ENCODE data around the gene CD74. TPM values are rescaled to one million over a fixed set of nuclear protein-coding genes. Genes with fewer than 3 reads are reported as not detected.

CD74 gene
- total RNA-seq, 4 donors from 2014 or later: 287 to 675 (median 493) TPM

DNA sequence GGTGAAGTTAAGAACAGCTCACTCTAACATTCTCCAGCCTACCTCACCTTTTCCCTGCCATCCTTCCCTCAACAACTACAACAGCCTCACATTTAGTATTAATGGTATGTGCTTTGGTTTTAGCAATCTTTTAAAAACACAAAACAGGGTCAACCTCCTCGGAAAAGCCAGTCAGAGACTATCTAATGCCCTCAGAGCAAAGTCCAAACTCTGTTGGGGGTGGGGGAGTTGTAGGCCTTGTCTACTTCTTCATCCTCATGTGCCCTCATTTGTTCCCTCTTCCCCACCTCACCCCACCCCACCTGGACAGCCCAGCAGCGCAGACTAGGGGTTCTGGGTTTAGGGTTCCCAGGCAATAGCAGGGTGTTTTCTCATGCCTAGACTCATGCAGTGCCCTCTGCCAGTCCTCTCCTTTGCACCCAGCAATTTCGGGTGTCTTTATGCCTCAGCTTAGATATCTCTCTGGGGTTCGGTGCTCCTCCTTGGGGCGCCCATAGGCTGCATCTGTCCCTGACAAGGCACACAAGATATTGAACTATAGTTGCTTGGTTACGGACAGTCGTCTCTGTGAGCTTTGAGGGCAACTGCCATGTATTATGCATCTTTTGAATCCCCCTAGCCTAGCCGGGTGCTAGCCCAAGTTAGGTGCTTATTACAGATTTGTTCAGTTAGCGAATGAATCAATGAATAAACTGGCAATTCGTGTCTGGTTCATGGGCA, 56.0 kb downstream of the CD74 start:
- no peaks in the 10 kb centered on the region for H3K9me3 ChIP-seq
- WGBS, 2 donors: 70 to 74% methylated on average over 10 of the region's 10 CpGs
- intact Hi-C loops (cut with DNase I): no loop called here
- peaks cover 8 to 12% of the 10 kb centered on the region in 2 donors for H3K4me1 ChIP-seq
- no peak for TF ChIP-seq POLR2A (IDR thresholded peaks at IDR 0.05)
- TF ChIP-seq, protein P1, sequence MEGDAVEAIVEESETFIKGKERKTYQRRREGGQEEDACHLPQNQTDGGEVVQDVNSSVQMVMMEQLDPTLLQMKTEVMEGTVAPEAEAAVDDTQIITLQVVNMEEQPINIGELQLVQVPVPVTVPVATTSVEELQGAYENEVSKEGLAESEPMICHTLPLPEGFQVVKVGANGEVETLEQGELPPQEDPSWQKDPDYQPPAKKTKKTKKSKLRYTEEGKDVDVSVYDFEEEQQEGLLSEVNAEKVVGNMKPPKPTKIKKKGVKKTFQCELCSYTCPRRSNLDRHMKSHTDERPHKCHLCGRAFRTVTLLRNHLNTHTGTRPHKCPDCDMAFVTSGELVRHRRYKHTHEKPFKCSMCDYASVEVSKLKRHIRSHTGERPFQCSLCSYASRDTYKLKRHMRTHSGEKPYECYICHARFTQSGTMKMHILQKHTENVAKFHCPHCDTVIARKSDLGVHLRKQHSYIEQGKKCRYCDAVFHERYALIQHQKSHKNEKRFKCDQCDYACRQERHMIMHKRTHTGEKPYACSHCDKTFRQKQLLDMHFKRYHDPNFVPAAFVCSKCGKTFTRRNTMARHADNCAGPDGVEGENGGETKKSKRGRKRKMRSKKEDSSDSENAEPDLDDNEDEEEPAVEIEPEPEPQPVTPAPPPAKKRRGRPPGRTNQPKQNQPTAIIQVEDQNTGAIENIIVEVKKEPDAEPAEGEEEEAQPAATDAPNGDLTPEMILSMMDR (IDR thresholded peaks at IDR 0.05): no peak
- DNase-seq: peak in 1 of 2 donors; percentile 7
- no peaks in the 10 kb centered on the region for H3K27me3 ChIP-seq
- peaks cover 0 to 8% of the 10 kb centered on the region in 2 donors for H3K36me3 ChIP-seq
- H3K4me3 ChIP-seq (replicated peaks in 1 of 3): peak overlapping the region in 1 of 3 donors; percentile 79
- H3K27ac ChIP-seq: no peak overlapping the region

DNA sequence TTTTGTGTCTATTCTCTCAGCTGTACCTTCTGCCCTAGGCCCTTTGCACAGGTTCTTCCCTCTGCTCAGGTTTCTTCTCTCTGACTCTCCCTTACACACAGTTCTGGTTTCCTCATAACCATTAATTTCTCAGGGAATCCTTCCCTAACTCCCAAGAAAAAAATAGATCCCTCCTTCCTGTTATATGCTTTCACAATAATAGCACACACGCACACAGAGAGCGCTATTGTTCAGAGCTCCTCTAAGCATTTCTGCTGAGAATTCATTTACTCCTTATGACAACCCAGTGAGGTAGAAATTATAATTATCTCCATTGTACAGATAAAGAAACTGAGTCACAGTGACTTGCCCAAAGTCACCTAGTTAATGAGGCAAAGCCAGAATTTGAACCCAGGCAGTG, 56.9 kb downstream of the CD74 start:
- intact Hi-C loops (cut with DNase I): no loop called here
- 96% methylated on average over 2 of the region's 2 CpGs for WGBS, 2 donors
- H3K27ac ChIP-seq: no peak overlapping the region
- no peak for DNase-seq
- TF ChIP-seq, protein P1 (IDR thresholded peaks at IDR 0.05): no peak
- no peak for TF ChIP-seq POLR2A (IDR thresholded peaks at IDR 0.05)
- no peaks in the 10 kb centered on the region for H3K9me3 ChIP-seq
- H3K4me3 ChIP-seq (replicated peaks in 1 of 3): no peak overlapping the region
- no peaks in the 10 kb centered on the region for H3K27me3 ChIP-seq
- peaks cover 8 to 12% of the 10 kb centered on the region in 2 donors for H3K4me1 ChIP-seq
- no peaks in the 10 kb centered on the region for H3K36me3 ChIP-seq

DNA sequence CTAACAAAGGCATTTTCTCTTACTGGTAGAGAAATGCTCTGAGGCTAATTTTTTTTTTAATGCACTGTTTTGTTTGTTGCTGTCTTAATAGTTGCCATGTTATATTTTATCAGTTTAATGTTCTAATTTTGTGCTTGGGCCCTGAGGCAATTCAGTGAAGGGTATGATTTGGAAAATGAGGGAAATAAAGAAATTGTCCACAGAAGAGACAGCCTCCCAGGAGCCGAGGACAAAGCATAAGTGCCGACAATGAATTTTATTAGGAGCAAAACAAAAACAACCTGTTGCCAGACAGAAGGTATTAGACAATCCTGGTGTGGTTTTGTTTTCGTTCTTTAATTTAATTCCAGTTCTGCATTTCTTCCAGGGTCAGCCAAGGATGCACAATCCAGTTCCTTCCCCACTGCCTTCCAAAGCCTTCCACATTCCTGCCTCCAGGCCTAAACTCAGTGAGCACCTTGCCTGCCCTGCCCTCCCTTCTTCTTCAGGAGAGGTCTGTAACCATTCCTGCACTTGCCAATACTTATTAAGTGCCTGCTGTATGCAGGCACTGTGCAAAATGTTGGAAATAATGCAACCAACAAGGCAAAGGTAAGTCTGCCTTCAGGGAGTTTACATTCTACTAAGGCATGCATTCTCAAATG, 59.6 kb downstream of the CD74 start:
- peaks cover under 1 to 2% of the 10 kb centered on the region in 2 donors for H3K4me1 ChIP-seq
- H3K27me3 ChIP-seq: no peaks in the 10 kb centered on the region
- H3K4me3 ChIP-seq (replicated peaks in 1 of 3): no peak overlapping the region
- no peak overlapping the region for H3K27ac ChIP-seq
- intact Hi-C loops (cut with DNase I): no loop called here
- no peak for DNase-seq
- TF ChIP-seq POLR2A (IDR thresholded peaks at IDR 0.05): no peak
- TF ChIP-seq, protein P1 (IDR thresholded peaks at IDR 0.05): no peak
- no peaks in the 10 kb centered on the region for H3K9me3 ChIP-seq
- WGBS, 2 donors: 87 to 89% methylated on average over 3 of the region's 3 CpGs
- H3K36me3 ChIP-seq: no peaks in the 10 kb centered on the region

DNA sequence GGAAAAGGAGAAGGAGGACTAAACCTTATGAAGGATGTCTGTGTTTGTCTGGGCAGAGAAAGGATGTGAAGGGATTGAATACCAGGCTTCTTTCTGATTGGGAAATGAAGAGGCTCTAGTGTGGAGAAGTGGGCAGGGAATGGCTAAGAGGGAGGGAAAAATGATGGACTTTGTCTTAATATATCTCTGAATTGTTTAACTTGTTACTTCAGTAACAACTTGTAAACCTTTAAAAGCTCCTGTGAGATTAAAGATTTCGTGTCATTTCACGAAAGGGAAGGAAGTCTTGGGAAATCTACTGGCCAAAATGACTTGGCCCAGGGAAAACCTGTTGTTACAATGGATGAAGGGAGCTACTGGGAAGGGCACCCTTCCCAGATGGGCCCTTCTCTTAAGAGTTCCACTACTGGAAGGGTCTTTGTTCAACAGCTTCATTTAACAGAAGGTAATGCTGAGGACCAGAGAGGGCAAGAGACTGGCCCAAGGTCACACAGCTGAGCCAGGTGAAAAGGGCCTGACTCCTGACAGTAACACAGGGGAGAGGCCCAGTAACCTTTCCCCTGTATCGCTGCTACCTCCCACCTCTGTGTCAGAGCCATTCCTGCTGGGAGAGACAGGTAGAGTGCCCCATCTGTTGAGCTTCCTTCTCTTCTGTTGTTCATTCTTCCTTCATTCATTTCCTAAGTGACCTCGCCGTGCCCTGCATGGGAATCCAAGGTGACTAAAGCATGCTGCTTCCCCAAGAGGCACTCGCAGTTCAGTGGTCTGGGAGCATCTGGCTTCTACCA, 60.3 kb downstream of the CD74 start:
- Histone ChIP-seq H3K4me3 (replicated peaks in 1 of 3) (no peak overlapping the region), H3K4me1 (no peaks in the 10 kb centered on the region), H3K27ac (no peak overlapping the region), H3K9me3 (no peaks in the 10 kb centered on the region), H3K27me3 (no peaks in the 10 kb centered on the region), H3K36me3 (no peaks in the 10 kb centered on the region)
- intact Hi-C loops (cut with DNase I): no loop called here
- 80 to 83% methylated on average over 6 of the region's 6 CpGs for WGBS, 2 donors
- no peak for DNase-seq
- TF ChIP-seq, protein P1 (IDR thresholded peaks at IDR 0.05): no peak
- TF ChIP-seq POLR2A (IDR thresholded peaks at IDR 0.05): no peak

Other genes starting within 250 kb of the CD74 start
- gene CDX1, start 246.1 kb downstream of the CD74 start, total RNA-seq: not detected
- not detected for gene SLC6A7, start 222.8 kb downstream of the CD74 start, total RNA-seq
- not detected for gene CAMK2A, start 123.1 kb downstream of the CD74 start, total RNA-seq
- gene ARSI, start 110.0 kb downstream of the CD74 start, total RNA-seq: under 1 TPM in 2 of 4 donors, not detected in 2; 0.22 to 0.67 TPM
- gene TCOF1, start 55.2 kb downstream of the CD74 start, total RNA-seq: 10 to 100 TPM; 20.7 to 28.0 (median 25.3) TPM
- gene RPS14, start 36.8 kb upstream of the CD74 start, total RNA-seq: 1,000 to 10,000 TPM; 2,017 to 5,540 (median 2,786) TPM
- gene NDST1, start 95.2 kb upstream of the CD74 start, total RNA-seq: 100 to 1,000 TPM in 2 of 4 donors, 10 to 100 TPM in 2; 84.9 to 171 (median 113) TPM
- 10 to 100 TPM in 3 of 4 donors, 1 to 10 TPM in 1; 8.8 to 19.3 (median 14.1) TPM for gene SYNPO, start 227.8 kb upstream of the CD74 start, total RNA-seq
- under 1 TPM in 3 of 4 donors, not detected in 1; 0.11 to 0.29 (median 0.13) TPM for gene MYOZ3, start 248.3 kb upstream of the CD74 start, total RNA-seq

Data from thyroid gland (tissue), 4 donors.